Measurements from ENCODE around the gene PI4KA. TPM values are rescaled to one million over a fixed set of nuclear protein-coding genes. Genes with fewer than 3 reads are reported as not detected.
A peak's percentile ranks its signal among the peaks of the same experiment; 100 is the strongest.

The PI4KA gene
- total and polyA plus RNA-seq, 10 donors, result 29.8 to 143 (median 108) TPM

GRCh38 chr22:20807315-20807752 is 51.3 kb downstream of the PI4KA start:
- H3K4me3 ChIP-seq, result no peak overlapping the region

GRCh38 chr22:20805972-20806471 is 52.6 kb downstream of the PI4KA start:
- H3K9me3 ChIP-seq, result no peaks in the 10 kb centered on the region
- WGBS, 5 donors, result 78 to 90% (median 90%) methylated on average over 3 of the region's 3 CpGs
- no peak overlapping the region for H3K27ac ChIP-seq
- TF ChIP-seq POLR2AphosphoS5 (IDR thresholded peaks at IDR 0.05) (no peak), POLR2A (IDR thresholded peaks at IDR 0.05) (no peak)
- TF ChIP-seq, protein P1, sequence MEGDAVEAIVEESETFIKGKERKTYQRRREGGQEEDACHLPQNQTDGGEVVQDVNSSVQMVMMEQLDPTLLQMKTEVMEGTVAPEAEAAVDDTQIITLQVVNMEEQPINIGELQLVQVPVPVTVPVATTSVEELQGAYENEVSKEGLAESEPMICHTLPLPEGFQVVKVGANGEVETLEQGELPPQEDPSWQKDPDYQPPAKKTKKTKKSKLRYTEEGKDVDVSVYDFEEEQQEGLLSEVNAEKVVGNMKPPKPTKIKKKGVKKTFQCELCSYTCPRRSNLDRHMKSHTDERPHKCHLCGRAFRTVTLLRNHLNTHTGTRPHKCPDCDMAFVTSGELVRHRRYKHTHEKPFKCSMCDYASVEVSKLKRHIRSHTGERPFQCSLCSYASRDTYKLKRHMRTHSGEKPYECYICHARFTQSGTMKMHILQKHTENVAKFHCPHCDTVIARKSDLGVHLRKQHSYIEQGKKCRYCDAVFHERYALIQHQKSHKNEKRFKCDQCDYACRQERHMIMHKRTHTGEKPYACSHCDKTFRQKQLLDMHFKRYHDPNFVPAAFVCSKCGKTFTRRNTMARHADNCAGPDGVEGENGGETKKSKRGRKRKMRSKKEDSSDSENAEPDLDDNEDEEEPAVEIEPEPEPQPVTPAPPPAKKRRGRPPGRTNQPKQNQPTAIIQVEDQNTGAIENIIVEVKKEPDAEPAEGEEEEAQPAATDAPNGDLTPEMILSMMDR (IDR thresholded peaks at IDR 0.05 in 8 of 11, conservative IDR thresholded peaks at IDR 0.05 in 3 of 11), result no peak
- peaks cover 0 to 13% (median 0%) of the 10 kb centered on the region in 6 donors for H3K4me1 ChIP-seq
- DNase-seq, result no peak
- no peaks in the 10 kb centered on the region for H3K27me3 ChIP-seq (replicated peaks in 1 of 7)
- intact Hi-C loops (cut with DNase I; ENCODE audit: low total_unique reads), result no loop called here
- H3K4me3 ChIP-seq, result no peak overlapping the region
- peaks cover 3 to 100% (median 89%) of the 10 kb centered on the region in 6 donors for H3K36me3 ChIP-seq

More at GRCh38 chr22:20807315-20807752, 51.3 kb downstream of the PI4KA start:
- no peak overlapping the region for H3K27ac ChIP-seq
- H3K36me3 ChIP-seq, result peaks cover 3 to 100% (median 83%) of the 10 kb centered on the region in 6 donors
- DNase-seq, result no peak
- WGBS, 5 donors, result 87 to 100% (median 93%) methylated on average over 3 to 4 of the region's 4 CpGs
- no peaks in the 10 kb centered on the region for H3K27me3 ChIP-seq (replicated peaks in 1 of 7)
- H3K9me3 ChIP-seq, result no peaks in the 10 kb centered on the region
- peaks cover 0 to 14% (median 0%) of the 10 kb centered on the region in 6 donors for H3K4me1 ChIP-seq
- intact Hi-C loops (cut with DNase I; ENCODE audit: low total_unique reads), result no loop called here
- no peak for TF ChIP-seq POLR2AphosphoS5 (IDR thresholded peaks at IDR 0.05)

GRCh38 chr22:20804650-20805049 is 54.0 kb downstream of the PI4KA start:
- intact Hi-C loops (cut with DNase I; ENCODE audit: low total_unique reads), result no loop called here
- 90 to 95% (median 92%) methylated on average over 3 to 6 of the region's 6 CpGs for WGBS, 5 donors
- TF ChIP-seq, protein P1 (IDR thresholded peaks at IDR 0.05 in 8 of 11, conservative IDR thresholded peaks at IDR 0.05 in 3 of 11), result no peak
- TF ChIP-seq POLR2A (IDR thresholded peaks at IDR 0.05), result no peak
- no peak for TF ChIP-seq POLR2AphosphoS5 (IDR thresholded peaks at IDR 0.05)
- peaks cover 0 to 7% (median 0%) of the 10 kb centered on the region in 6 donors for H3K4me1 ChIP-seq
- no peaks in the 10 kb centered on the region for H3K27me3 ChIP-seq (replicated peaks in 1 of 7)
- peaks cover under 1 to 100% (median 91%) of the 10 kb centered on the region in 6 donors for H3K36me3 ChIP-seq
- no peak overlapping the region for H3K4me3 ChIP-seq
- H3K9me3 ChIP-seq, result no peaks in the 10 kb centered on the region
- no peak for DNase-seq
- H3K27ac ChIP-seq, result no peak overlapping the region

DNA sequence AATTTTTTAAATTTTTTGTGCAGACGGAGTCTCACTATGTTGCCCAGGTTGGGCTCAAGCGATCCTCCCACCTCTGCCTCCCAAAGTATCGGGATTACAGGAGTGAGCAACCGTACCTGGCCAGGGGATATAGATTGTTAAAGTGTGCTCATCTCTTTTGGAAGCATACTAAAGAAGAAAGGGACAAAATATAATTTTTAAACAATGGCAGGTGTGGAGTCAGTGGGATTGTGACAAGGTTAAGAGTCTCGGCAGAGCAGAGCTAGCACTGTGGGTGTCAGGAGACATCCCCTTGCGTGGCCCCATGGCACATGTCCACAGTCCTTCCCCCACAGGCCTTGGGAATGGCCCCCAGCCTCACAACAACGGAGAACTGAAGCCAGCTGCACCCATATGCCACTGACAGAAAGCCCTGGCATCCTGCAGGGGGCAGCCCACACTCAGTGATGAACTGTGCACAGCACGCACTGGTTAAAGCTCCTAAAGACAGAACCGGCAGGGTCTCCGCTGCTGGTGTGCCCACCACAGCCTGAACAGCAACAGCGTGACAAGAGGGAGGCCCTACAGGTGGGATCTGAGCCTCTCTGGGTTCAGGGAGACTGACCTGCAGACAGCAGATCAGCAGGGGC is 54.8 kb downstream of the PI4KA start:
- TF ChIP-seq, protein P1 (IDR thresholded peaks at IDR 0.05 in 8 of 11, conservative IDR thresholded peaks at IDR 0.05 in 3 of 11), result peak in 7 of 11 experiments; percentile 22 to 51 (median 32)
- no peak for TF ChIP-seq POLR2AphosphoS5 (IDR thresholded peaks at IDR 0.05)

More for the DNA sequence above, 54.8 kb downstream of the PI4KA start:
- DNase-seq, result peak; percentile 76
- WGBS, 5 donors, result 85 to 90% (median 87%) methylated on average over 11 of the region's 11 CpGs
- intact Hi-C loops (cut with DNase I; ENCODE audit: low total_unique reads), result no loop called here
- Histone ChIP-seq H3K9me3 (no peaks in the 10 kb centered on the region), H3K4me3 (no peak overlapping the region), H3K4me1 (no peaks in the 10 kb centered on the region), H3K27ac (no peak overlapping the region), H3K36me3 (peaks cover 3 to 100% (median 94%) of the 10 kb centered on the region in 6 donors), H3K27me3 (replicated peaks in 1 of 7) (no peaks in the 10 kb centered on the region)

All from spleen (tissue), 11 donors.